ENCODE measurements around the gene SMS.

DNA sequence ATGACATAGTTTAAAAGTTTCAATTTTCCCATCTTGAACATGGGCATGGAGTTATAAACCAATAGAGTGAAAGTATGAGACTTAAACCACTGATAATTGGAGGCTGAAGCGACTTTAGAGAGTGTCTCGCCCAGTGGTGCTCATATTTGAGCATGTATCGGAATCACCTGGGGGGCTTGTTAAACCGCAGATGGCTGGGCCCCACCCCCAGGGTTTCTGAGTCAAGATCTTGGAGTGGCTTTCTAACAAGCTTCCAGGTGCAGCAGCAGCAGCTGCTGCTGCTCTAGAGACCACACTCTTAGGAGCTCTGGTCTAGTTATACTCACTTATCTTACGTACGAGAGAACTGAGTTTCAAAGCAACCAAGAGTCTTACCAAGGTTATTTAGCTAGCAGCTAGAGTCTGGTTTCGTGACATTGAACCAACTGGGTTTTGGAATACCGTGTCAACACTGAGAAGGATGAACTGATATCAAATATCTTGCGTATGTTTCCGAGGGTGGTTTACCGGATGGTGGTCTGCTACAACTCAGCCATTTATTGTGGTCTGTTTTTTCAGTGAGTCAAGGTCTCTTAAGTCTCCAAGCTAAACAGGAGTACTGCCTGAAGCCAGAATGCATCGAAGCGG lies 97.5 kb downstream of the SMS start:
- TF ChIP-seq, protein P1, sequence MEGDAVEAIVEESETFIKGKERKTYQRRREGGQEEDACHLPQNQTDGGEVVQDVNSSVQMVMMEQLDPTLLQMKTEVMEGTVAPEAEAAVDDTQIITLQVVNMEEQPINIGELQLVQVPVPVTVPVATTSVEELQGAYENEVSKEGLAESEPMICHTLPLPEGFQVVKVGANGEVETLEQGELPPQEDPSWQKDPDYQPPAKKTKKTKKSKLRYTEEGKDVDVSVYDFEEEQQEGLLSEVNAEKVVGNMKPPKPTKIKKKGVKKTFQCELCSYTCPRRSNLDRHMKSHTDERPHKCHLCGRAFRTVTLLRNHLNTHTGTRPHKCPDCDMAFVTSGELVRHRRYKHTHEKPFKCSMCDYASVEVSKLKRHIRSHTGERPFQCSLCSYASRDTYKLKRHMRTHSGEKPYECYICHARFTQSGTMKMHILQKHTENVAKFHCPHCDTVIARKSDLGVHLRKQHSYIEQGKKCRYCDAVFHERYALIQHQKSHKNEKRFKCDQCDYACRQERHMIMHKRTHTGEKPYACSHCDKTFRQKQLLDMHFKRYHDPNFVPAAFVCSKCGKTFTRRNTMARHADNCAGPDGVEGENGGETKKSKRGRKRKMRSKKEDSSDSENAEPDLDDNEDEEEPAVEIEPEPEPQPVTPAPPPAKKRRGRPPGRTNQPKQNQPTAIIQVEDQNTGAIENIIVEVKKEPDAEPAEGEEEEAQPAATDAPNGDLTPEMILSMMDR (conservative IDR thresholded peaks at IDR 0.05; ENCODE audit: low read depth, low read length): no peak
- no peak for TF ChIP-seq EZH2 (IDR thresholded peaks at IDR 0.05; ENCODE audit: low read length, unreplicated experiment)
- TF ChIP-seq EZH2phosphoT487 (IDR thresholded peaks at IDR 0.05; ENCODE audit: borderline replicate concordance, low read length): no peak

Data from PC-3 (cell line).